Stomach smooth muscle (tissue), 2 donors: Measurements from ENCODE around the gene CHAF1A.

Source experiments
- H3K27ac ChIP-seq: one replicate; pipeline ENCODE4 v1.7.0; 2013; ENCODE audit warnings: mild to moderate bottlenecking, low read length, inconsistent platforms
- H3K27me3 ChIP-seq, 2 donors: one replicate each; pipeline ENCODE4 v1.7.0; 2013; ENCODE audit warnings: low read length in 2 of 2; ENCODE audit not compliant: insufficient read depth in 2 of 2, control insufficient read depth in 1 of 2
- H3K36me3 ChIP-seq, 2 donors: one replicate each; pipeline ENCODE4 v1.7.0; 2013; ENCODE audit warnings: low read length in 2 of 2; ENCODE audit not compliant: control insufficient read depth in 2 of 2, insufficient read depth in 2 of 2
- H3K4me1 ChIP-seq: one replicate; pipeline ENCODE4 v1.7.0; 2013; ENCODE audit warnings: low read length; ENCODE audit not compliant: control insufficient read depth, insufficient read depth
- H3K4me3 ChIP-seq, 2 donors: one replicate each; pipeline ENCODE4 v1.7.0; 2013; ENCODE audit warnings: low read length in 2 of 2
- H3K9ac ChIP-seq, 2 donors: one replicate each; pipeline ENCODE4 v1.7.0; 2013; ENCODE audit warnings: low read length in 2 of 2, mild to moderate bottlenecking in 1 of 2
- H3K9me3 ChIP-seq, 2 donors: one replicate each; pipeline ENCODE4 v1.7.0; 2013; ENCODE audit warnings: low read length in 2 of 2; ENCODE audit not compliant: control insufficient read depth in 2 of 2
- donor health status: healthy.
- donor health status: Pancreatic carcinoma.

The CHAF1A gene

DNA sequence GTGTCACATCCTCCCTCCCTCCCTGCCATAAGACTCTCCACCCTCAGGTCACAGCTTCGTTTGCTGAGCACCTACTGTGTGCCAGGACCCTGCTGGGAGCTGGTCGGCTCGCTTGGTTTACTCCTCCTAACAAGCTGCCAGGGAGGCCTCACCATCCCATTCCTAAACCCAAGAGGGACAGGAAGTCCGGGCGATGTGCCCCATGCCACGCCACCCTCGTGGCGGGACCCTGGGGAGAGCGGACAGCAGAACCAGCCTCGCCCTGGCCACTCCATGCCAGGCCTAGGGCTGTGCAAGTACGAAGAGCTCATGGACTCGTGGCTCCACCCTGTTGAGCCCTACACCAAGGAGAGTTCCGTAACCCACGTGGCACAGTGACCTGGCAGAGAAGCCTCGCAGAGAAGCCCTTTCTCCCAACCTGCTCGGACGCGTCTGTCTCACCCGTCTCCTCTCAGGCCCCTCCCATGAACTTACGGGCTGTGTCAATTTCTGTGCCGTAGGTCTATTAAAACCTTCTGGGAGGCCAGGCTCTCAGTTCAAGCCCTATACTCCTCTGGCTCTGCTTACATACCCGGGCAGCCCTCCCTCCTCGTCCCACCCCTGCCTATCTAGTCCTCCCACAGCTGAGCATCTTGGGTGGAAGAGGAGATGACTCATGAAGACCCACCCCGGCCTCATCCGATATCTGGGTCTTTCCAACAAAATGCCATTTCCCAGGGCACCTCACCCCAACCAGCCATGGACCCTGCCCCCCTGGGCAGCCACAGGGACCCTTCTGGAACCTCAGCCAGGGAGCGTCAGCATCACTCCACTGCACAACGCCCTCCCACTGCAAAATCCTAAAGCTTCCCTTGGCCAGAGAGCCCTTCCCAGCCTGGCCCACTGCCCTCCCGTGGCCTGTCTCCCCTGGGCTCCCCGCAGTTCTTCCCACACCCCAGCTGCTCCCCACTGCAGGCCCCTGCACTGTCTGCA lies 52.6 kb downstream of the CHAF1A start:
- H3K27ac ChIP-seq, result peak overlapping the region; percentile 41
- H3K9ac ChIP-seq, result peak overlapping the region; percentile 26 to 42
- peaks cover 27 to 28% of the 10 kb centered on the region in 2 donors for H3K36me3 ChIP-seq
- H3K9me3 ChIP-seq, result no peaks in the 10 kb centered on the region
- peak overlapping the region in 1 of 2 donors; percentile 82 for H3K4me3 ChIP-seq
- no peaks in the 10 kb centered on the region for H3K27me3 ChIP-seq
- H3K4me1 ChIP-seq, result peaks cover 26% of the 10 kb centered on the region

DNA sequence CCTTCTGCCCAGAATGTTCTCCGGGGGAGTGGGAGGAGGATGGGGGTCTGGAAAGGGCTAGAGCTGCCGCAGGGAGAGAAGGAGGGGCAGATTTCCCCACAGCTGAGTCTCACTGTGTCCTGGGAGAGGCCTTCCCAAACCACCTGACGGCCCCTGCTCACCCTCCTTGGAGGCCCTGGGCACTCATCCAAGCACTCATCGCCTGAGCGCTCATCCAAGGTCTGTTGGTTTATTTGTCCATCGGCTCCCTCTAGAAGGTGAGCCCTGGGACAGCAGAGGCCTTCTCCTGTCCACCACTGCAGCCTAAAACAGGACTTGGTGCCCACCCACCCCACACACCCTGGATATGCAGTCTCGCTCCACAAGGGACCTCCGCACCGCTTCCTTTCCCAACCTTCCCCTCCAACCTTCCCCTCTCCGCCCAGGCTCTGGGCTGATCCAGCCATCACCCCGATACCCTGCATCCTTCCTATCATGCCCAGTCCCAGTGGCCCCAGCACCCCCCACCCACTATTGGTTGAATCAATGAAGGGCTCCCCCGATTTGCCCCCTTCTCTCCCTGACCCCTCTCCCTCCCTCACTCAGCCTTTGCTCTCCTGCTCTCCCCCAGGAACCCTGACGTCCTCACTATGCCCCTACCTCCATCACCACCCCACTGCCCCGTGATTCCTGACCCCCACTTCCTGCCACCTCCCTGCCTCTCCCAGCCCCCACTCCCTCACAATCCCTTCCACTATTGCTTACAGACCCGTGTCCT lies 53.5 kb downstream of the CHAF1A start:
- H3K27me3 ChIP-seq, result no peaks in the 10 kb centered on the region
- peaks cover 25 to 26% of the 10 kb centered on the region in 2 donors for H3K36me3 ChIP-seq
- H3K9me3 ChIP-seq, result no peaks in the 10 kb centered on the region
- H3K4me1 ChIP-seq, result peaks cover 26% of the 10 kb centered on the region
- H3K4me3 ChIP-seq, result peak overlapping the region; percentile 82 to 84
- H3K27ac ChIP-seq, result peak overlapping the region; percentile 77
- H3K9ac ChIP-seq, result peak overlapping the region; percentile 77 to 80

DNA sequence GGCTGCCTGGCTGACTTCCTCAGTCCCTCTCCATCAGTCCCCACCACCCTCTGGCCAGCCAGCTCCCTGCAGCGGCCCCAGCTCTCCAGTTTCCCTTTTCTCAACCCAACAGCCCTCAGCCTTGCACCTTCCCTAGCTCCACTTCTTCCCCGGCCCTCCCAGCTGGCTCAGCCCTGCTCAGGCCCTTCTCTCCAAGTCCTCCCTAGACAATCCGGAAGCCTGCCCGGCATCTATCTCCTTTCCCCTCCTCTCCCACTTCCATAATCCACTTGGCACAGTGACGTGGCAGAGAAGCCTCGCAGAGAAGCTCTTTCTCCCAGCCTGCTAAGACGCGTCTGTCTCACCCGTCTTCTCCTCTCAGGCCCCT lies 54.0 kb downstream of the CHAF1A start:
- Histone ChIP-seq H3K4me3 (peak overlapping the region; percentile 82 to 84), H3K4me1 (peaks cover 26% of the 10 kb centered on the region)

DNA sequence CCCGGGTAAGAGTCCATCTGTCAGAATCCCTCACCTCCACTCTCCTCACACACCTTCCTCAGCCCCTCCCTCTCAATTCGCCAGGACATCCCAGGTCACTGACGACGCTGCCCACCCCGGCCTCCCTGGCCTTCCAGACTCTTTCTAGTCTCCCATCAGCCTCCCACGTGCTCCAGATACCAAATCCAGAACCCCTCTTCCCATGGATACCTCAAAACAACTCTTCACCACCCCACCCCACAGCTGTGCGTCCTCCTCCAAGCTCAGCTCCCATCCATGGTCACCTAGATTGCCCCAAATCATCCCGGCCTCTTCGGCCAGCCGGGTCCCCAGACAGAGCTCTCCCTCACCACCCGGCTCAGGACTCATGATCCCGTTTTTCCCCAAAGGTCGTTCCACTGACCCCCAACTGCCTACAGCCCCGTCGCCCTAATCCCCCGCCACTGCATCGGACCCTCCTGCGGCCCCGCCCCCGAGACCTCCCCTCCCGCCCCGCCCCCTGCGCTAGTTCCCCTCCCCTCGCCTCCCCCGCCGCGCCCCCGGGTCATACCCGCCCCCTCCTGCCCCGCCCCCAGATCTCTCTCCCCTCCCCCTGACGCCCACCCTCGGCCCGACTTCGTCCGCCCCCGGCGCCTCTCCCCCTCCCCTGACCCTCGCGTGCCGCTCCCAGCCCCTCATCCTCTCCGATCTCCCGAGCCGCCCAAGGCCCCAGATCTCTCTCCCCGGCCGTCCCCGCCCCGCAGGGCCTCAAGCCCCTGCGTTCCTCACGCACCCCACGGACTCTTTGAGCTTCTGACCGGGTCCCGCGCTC lies 54.6 kb downstream of the CHAF1A start:
- H3K9me3 ChIP-seq, result no peaks in the 10 kb centered on the region
- H3K4me3 ChIP-seq, result peak overlapping the region; percentile 82 to 84
- H3K9ac ChIP-seq, result peak overlapping the region; percentile 77 to 80
- peaks cover 26% of the 10 kb centered on the region for H3K4me1 ChIP-seq
- H3K36me3 ChIP-seq, result peaks cover 15 to 17% of the 10 kb centered on the region in 2 donors
- no peaks in the 10 kb centered on the region for H3K27me3 ChIP-seq
- peak overlapping the region; percentile 77 for H3K27ac ChIP-seq

More for the DNA sequence above, 54.0 kb downstream of the CHAF1A start:
- Histone ChIP-seq H3K9me3 (no peaks in the 10 kb centered on the region), H3K9ac (peak overlapping the region; percentile 77 to 80), H3K36me3 (peaks cover 19 to 21% of the 10 kb centered on the region in 2 donors), H3K27ac (peak overlapping the region; percentile 77), H3K27me3 (no peaks in the 10 kb centered on the region)

DNA sequence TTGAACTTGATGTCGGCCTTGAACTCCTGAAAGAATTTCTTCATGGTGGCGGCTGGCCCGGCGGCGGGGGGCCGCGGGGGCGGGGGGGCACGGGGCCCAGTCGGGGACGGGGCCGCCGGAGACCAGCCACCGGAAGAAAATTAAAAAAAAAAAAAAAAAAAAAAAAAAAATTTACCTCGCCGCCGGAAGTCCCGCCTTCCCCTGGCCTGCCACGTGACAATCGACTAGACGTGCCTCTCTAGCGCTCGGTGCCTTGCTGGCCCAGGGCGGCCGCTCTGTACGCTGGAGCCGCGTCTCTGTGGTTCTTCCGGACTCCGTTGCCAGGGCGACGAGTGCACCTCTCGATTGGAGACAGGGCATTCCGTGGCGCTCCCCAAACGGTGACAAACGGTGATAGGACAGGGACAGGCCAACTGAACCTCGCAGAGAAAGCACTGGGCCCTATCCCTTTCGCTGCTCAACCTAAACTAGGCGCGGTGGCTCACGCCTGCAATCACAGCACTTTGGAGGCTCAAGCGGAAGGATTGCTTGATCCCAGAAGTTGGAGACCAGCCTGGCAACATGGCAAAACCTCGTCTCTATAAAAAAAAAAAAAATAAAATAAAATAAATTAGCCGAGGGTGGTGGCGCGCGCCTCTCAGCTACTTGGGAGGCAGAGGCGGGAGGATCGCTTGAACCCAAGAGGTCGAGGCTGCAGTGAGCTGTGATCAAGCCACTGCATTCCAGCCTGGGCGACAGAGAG lies 55.4 kb downstream of the CHAF1A start, which contains the start of gene UBXN6:
UBXN6 (minus strand) TSS at position 141 of the 742 bp plus-strand sequence; CDS start at position 44, 97 bp downstream.
- H3K4me3 ChIP-seq, result peak within 1 kb of the TSS; percentile 84 to 90
- no peaks in the 10 kb centered on the region for H3K27me3 ChIP-seq
- H3K4me1 ChIP-seq, result peaks cover 26% of the 10 kb centered on the region
- no peaks in the 10 kb centered on the region for H3K9me3 ChIP-seq
- H3K36me3 ChIP-seq, result peaks cover 8 to 11% of the 10 kb centered on the region in 2 donors
- peak within 1 kb of the TSS; percentile 77 for H3K27ac ChIP-seq
- H3K9ac ChIP-seq, result peak within 1 kb of the TSS; percentile 77 to 80

DNA sequence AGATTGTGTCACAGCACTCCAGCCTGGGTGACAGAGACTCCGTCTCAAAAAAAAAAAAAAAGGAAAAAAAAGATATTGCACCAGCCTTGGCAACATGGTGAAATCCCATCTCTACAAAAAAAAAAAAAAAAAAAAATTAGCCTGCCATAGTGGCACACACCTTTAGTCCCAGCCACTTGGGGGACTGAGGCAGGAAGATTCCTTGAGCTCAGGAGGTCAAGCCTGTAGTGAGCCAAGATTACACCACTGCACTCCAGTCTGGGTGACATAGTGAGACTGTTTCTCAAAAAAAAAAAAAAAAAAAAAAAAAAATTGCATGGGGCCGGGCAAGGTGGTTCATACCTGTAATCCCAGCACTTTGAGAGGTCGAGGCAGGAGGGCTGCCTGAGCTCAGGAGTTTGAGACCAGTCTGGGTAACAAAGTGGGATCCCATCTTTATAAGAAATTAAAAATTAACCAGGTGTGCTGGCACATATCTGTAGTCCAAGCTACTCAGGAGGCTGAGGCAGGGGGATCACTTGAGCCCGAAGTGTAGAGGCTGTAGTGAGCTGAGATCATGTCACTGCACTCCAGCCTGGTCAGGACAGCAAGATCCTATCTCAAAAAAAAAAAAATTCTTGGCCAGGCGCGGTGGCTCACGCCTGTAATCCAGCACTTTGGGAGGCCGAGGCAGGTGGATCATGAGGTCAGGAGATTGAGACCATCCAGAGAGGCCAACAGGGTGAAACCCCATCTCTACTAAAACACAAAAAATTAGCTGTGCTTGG lies 62.6 kb downstream of the CHAF1A start:
- Histone ChIP-seq H3K27me3 (no peaks in the 10 kb centered on the region), H3K4me3 (no peak overlapping the region), H3K4me1 (no peaks in the 10 kb centered on the region), H3K36me3 (no peaks in the 10 kb centered on the region), H3K9me3 (no peaks in the 10 kb centered on the region), H3K27ac (no peak overlapping the region), H3K9ac (no peak overlapping the region)

DNA sequence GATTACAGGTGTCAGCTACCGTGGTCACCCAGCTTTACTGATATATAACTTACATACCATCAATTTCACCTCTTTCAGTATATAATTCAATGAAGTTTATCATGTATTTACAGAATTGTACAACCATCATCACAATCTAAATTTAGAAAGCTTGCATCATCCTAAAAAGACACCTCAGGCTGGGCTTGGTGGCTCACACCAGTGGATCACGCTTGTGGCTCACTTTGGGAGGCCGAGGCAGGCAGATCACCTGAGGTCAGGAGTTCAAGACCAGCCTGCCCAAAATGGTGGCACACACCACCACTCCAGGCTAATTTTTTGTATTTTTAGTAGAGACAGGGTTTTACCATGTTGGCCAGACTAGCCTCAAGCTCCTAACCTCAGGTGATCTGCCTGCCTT lies 65.4 kb downstream of the CHAF1A start:
- Histone ChIP-seq H3K36me3 (no peaks in the 10 kb centered on the region), H3K9ac (no peak overlapping the region), H3K27me3 (no peaks in the 10 kb centered on the region), H3K4me1 (peaks cover 6% of the 10 kb centered on the region), H3K27ac (no peak overlapping the region), H3K9me3 (no peaks in the 10 kb centered on the region), H3K4me3 (no peak overlapping the region)

DNA sequence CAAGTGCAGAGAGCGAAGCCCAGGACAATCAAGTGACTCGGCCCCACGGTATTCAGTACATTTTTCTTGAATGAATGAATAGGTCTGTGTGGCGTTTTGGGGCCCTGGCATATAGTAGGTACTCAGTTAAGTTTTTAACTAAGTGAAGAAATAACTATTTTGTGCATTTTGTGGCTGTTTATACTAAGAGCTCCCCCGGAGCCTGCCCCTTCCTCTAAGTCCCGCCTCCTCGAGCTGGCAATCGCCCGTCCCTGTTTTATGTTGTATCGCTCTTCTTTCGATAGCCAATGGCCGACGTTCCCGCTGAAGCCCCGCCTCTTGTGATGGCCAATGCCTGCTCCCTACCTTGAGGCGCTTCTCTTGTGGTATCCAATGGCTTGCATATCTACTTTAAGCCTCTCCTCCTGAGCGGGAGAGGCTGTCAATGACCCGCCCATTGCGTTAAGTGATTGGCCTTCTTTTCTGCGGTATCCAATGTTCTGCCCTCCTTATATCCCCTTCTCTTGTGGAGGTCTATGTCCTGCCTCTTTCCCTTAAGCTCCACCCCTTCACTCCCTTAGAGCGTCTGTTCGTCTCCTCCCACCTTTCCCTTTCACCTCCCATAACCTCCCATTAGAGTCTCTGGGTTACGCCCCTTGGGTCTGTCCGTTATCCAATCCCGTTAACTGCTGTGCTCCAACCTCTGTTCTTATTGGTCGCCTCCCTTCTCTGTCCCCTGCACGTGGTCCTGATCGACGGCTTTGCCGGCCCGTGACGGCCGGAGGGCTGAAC lies 69.1 kb downstream of the CHAF1A start:
- peak overlapping the region; percentile 57 to 86 for H3K4me3 ChIP-seq
- peak overlapping the region; percentile 89 for H3K27ac ChIP-seq
- peaks cover 30% of the 10 kb centered on the region for H3K4me1 ChIP-seq
- no peaks in the 10 kb centered on the region for H3K9me3 ChIP-seq
- peaks cover 3 to 4% of the 10 kb centered on the region in 2 donors for H3K36me3 ChIP-seq
- H3K9ac ChIP-seq, result peak overlapping the region; percentile 73 to 81
- no peaks in the 10 kb centered on the region for H3K27me3 ChIP-seq
